GM12801 (cell line): ENCODE measurements around the gene ZCCHC14.

Source experiments
- CTCF ChIP-seq: IDR thresholded peaks from one replicate; pipeline ENCODE4 v1.5.1; 2011; ENCODE audit warnings: control low read depth; ENCODE audit not compliant: insufficient read length; ENCODE audit errors: extremely low read depth

ZCCHC14 gene

GRCh38 chr16:87371261-87371866 lies 121.5 kb downstream of the ZCCHC14 start:
- no peak for TF ChIP-seq CTCF

- no peak for TF ChIP-seq CTCF
Observed at GRCh38 chr16:87369796-87370719, 122.8 kb downstream of the ZCCHC14 start.

- TF ChIP-seq CTCF, result no peak
Observed at GRCh38 chr16:87369117-87369765, 123.6 kb downstream of the ZCCHC14 start.

GRCh38 chr16:87368029-87368770 lies 124.6 kb downstream of the ZCCHC14 start:
- no peak for TF ChIP-seq CTCF

GRCh38 chr16:87367529-87367928 lies 125.3 kb downstream of the ZCCHC14 start:
- TF ChIP-seq CTCF, result no peak

GRCh38 chr16:87366930-87367329 lies 125.9 kb downstream of the ZCCHC14 start:
- TF ChIP-seq CTCF, result no peak

- no peak for TF ChIP-seq CTCF
Observed at GRCh38 chr16:87366288-87366687, 126.5 kb downstream of the ZCCHC14 start.
